Gastrocnemius medialis (tissue), 4 donors: Measurements from ENCODE around the gene DSE. TPM values are rescaled to one million over a fixed set of nuclear protein-coding genes. Genes with fewer than 3 reads are reported as not detected.

Experiments used
- ATAC-seq, 2 donors: fragments of 150-250 bp; one replicate each; pipeline ENCODE4 v1.9.1; 2016
- DNase-seq, 2 donors: peaks; one replicate each; pipeline ENCODE4 v3.0.0-alpha.2; 2019
- H3K27ac ChIP-seq, 4 donors: fragments of 200-600 bp; sonication (generic); 1 replicate in 1 of 4; 2 replicates in 3 of 4; pipeline ENCODE4 v1.5.1; 2016 to 2018; ENCODE audit warnings: mild to moderate bottlenecking in 2 of 4, moderate library complexity in 1 of 4
- H3K27me3 ChIP-seq, 3 donors: fragments of 200-600 bp; sonication (generic) in 2 of 3; 1 replicate in 1 of 3; 2 replicates in 2 of 3; pipeline versions ENCODE4 v1.5.1 to v1.6.0; 2016 to 2019; ENCODE audit warnings: mild to moderate bottlenecking in 1 of 3, moderate library complexity in 1 of 3
- H3K36me3 ChIP-seq, 2 donors: fragments of 200-600 bp; sonication (generic) in 1 of 2; one replicate each; pipeline ENCODE4 v1.5.1; 2017 to 2018
- H3K4me1 ChIP-seq, 2 donors: fragments of 200-600 bp; sonication (generic) in 1 of 2; one replicate each; pipeline ENCODE4 v1.5.1; 2016 to 2017; ENCODE audit warnings: mild to moderate bottlenecking in 2 of 2
- H3K4me3 ChIP-seq, 4 donors: fragments of 200-600 bp; sonication (generic) in 3 of 4; 1 replicate in 1 of 4; 2 replicates in 3 of 4; pipeline ENCODE4 v1.5.1; 2016 to 2019; ENCODE audit warnings: mild to moderate bottlenecking in 2 of 4
- H3K9me3 ChIP-seq, 3 donors: fragments of 200-600 bp; sonication (generic) in 2 of 3; 1 replicate in 1 of 3; 2 replicates in 2 of 3; pipeline ENCODE4 v1.5.1; 2016 to 2019
- POLR2A ChIP-seq, 2 donors: fragments of 450-650 bp; IDR thresholded peaks; one replicate each; pipeline ENCODE4 v1.6.1; 2017; ENCODE audit warnings: antibody characterized with exemption in 2 of 2, mild to moderate bottlenecking in 2 of 2, moderate library complexity in 2 of 2
- in situ Hi-C, 4 donors: fragments of 200-750 bp; cut with MboI; loops; one replicate each; pipeline versions ENCODE4 v1.15.0 to v1.8.0; 2017; ENCODE audit warnings: low sequenced_read_pairs in 4 of 4
- intact Hi-C: fragments of 100-400 bp; cut with DNase I; formaldehyde crosslinking; loops from one replicate; pipeline ENCODE4 v1.15.1; 2023; ENCODE audit warnings: low total_unique reads
- total RNA-seq, 4 donors: library from RNA; depleted of rRNA; stranded (reverse); fragments of >200 nt; gene quantifications; one replicate each; pipeline versions ENCODE4 v1.1.0 to v1.2.3, GENCODE V29; 2016
- TF ChIP-seq, protein P1 (sequence below), 5 experiments: fragments of 450-650 bp in 3 of 5; fragments of 200-600 bp in 2 of 5; sonication (generic) in 2 of 5; IDR thresholded peaks in 4 of 5; conservative IDR thresholded peaks in 1 of 5; 1 replicate in 4 of 5; 2 replicates in 1 of 5; pipeline ENCODE4 v1.5.1; 2016 to 2019; ENCODE audit warnings: antibody characterized with exemption in 5 of 5, mild to moderate bottlenecking in 3 of 5, moderate library complexity in 3 of 5

DSE gene
- total RNA-seq, 4 donors from 2014 or later = 9.6 to 14.8 (median 11.8) TPM

DNA sequence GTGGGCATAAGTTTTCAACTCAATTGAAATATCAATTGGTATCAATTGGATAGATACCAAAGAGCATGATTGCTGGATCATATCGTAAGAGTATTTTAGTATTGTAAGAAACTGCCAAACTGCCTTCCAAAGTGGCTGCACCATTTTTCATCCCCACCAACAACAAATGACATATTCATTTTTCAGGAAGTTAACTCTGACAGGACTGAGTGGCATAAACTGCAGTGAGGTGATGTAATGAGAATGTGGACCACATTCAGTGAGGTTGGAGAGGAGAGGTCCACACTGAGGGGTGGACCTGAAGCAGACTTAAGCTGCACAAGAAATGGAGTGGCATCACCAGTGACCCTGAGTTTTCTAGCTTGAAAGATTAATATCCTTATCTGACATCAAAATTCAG is 78.8 kb downstream of the DSE start:
- Histone ChIP-seq H3K9me3 (no peaks in the 10 kb centered on the region), H3K4me3 (no peak overlapping the region), H3K27ac (no peak overlapping the region), H3K36me3 (no peaks in the 10 kb centered on the region), H3K4me1 (no peaks in the 10 kb centered on the region), H3K27me3 (no peaks in the 10 kb centered on the region)
- in situ Hi-C loops = no loop called here
- intact Hi-C loops = no loop called here
- DNase-seq (no peak), ATAC-seq (no peak)
- TF ChIP-seq, protein P1, sequence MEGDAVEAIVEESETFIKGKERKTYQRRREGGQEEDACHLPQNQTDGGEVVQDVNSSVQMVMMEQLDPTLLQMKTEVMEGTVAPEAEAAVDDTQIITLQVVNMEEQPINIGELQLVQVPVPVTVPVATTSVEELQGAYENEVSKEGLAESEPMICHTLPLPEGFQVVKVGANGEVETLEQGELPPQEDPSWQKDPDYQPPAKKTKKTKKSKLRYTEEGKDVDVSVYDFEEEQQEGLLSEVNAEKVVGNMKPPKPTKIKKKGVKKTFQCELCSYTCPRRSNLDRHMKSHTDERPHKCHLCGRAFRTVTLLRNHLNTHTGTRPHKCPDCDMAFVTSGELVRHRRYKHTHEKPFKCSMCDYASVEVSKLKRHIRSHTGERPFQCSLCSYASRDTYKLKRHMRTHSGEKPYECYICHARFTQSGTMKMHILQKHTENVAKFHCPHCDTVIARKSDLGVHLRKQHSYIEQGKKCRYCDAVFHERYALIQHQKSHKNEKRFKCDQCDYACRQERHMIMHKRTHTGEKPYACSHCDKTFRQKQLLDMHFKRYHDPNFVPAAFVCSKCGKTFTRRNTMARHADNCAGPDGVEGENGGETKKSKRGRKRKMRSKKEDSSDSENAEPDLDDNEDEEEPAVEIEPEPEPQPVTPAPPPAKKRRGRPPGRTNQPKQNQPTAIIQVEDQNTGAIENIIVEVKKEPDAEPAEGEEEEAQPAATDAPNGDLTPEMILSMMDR (IDR thresholded peaks at IDR 0.05 in 4 of 5, conservative IDR thresholded peaks at IDR 0.05 in 1 of 5) = no peak
- TF ChIP-seq POLR2A (IDR thresholded peaks at IDR 0.05) = no peak

DNA sequence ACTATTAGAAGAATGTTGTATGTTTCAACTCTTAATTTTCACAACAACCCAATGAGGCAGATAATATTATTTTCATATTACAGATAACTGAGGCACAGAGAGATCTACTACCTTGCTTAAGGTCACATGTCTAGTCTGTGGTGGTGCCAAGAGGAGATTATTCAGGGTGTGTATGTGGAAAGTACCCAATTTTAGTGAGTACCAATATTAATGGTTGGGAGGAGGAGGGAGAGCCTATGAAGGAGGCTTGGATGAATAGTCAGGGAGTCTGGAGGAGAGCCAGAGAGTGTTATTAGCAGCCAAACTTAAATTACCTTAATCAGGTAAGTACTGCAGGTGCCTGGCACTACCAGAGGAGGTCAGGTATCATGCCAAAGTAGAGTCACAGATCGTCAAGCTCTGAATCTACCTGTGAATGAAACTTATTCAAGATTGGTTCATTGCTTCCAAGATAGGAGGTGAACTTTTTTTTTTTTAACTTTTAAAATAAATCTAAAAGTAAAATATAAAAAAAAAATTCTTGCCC is 79.5 kb downstream of the DSE start:
- DNase-seq (no peak), ATAC-seq (no peak)
- Histone ChIP-seq H3K27ac (no peak overlapping the region), H3K27me3 (no peaks in the 10 kb centered on the region), H3K4me3 (no peak overlapping the region), H3K9me3 (no peaks in the 10 kb centered on the region), H3K4me1 (no peaks in the 10 kb centered on the region), H3K36me3 (no peaks in the 10 kb centered on the region)
- in situ Hi-C loops (no loop called here), intact Hi-C loops (no loop called here)
- TF ChIP-seq POLR2A (IDR thresholded peaks at IDR 0.05) = no peak
- TF ChIP-seq, protein P1 (IDR thresholded peaks at IDR 0.05 in 4 of 5, conservative IDR thresholded peaks at IDR 0.05 in 1 of 5) = no peak

DNA sequence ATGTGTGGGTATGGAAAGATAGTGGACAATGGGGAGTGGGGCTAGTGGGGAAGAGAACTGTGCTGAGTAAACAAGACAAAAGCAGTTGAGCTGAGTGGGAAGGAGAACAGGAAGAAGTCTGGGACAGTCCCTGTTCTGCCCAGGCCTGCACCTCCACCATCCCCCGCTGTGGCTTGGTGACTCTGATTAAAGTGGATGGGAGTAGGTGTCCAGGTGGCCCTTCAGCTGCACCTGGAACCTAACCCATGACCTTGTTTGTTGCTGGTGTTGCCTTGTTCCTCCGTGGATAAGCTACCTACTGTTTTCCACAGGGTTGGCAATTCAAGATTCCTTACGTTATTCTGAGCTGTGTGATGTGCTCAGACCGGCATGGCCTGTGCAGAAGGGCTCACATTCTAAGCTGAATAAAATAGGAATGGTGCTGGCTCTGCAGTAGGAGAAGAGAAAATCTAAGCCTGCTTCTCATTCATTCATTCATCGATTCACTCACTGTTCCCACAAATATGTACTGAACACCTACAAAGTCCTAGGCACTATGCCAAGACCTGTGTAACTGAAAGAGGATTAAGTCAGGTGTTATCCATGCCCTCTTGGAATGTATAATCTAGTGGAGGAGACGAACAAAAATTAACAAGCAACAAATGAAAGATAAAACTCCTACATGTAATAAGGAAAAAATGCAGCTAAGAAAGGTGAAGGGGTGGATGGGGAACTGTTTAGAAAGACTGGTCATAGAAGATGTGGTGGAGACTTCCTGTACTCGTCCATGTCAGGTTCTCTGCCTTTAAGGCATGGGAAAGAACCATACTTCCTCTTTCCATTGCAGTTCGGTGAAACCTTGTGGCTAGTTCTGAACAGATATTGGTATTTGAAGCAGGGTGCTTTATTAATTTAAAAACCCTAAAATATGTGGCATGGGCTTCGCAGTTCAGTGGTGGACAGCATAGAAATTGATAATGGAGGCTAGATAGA is 80.3 kb downstream of the DSE start:
- DNase-seq = no peak
- no peak for ATAC-seq

DNA sequence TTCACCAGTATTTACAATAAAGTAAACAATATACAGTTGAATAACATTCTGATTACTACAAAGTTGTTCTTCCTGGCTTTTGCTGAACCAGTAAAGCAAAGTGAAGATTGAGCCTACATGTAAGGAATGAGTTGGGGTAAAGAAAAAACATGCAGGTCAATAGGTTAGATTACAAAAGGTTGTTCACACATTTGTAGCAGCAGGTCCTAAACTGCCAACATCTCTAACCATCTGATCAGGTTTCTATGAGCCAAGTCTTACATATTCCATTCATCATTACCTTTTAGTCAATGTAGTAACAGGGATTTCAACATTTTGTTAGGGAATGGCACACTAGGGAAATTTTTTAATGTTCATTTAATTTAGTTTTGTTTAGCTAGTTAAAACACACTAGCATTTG is 81.2 kb downstream of the DSE start:
- Histone ChIP-seq H3K27me3 (no peaks in the 10 kb centered on the region), H3K4me3 (no peak overlapping the region), H3K27ac (no peak overlapping the region), H3K36me3 (no peaks in the 10 kb centered on the region), H3K4me1 (no peaks in the 10 kb centered on the region), H3K9me3 (no peaks in the 10 kb centered on the region)
- intact Hi-C loops = no loop called here
- ATAC-seq (no peak), DNase-seq (no peak)
- in situ Hi-C loops = no loop called here
- TF ChIP-seq POLR2A (IDR thresholded peaks at IDR 0.05) = no peak
- TF ChIP-seq, protein P1 (IDR thresholded peaks at IDR 0.05 in 4 of 5, conservative IDR thresholded peaks at IDR 0.05 in 1 of 5) = no peak

More for the DNA sequence above, 80.3 kb downstream of the DSE start:
- intact Hi-C loops = no loop called here
- in situ Hi-C loops = no loop called here
- Histone ChIP-seq H3K9me3 (no peaks in the 10 kb centered on the region), H3K4me1 (no peaks in the 10 kb centered on the region), H3K4me3 (no peak overlapping the region), H3K36me3 (no peaks in the 10 kb centered on the region), H3K27ac (no peak overlapping the region), H3K27me3 (no peaks in the 10 kb centered on the region)
- TF ChIP-seq, protein P1 (IDR thresholded peaks at IDR 0.05 in 4 of 5, conservative IDR thresholded peaks at IDR 0.05 in 1 of 5) = no peak
- TF ChIP-seq POLR2A (IDR thresholded peaks at IDR 0.05) = no peak
